K562 (cell line): ENCODE results near the gene MAD1L1. TPM values are rescaled to one million over a fixed set of nuclear protein-coding genes. Genes with fewer than 3 reads are reported as not detected.

ENCODE experiments used
- ATAC-seq: fragments of 200-7000 bp; cut with Tn5 transposase; 3 replicates; pipeline ENCODE4 v1.9.1; 2020; ENCODE audit warnings: moderate library complexity
- BruUV-seq: library from RNA; stranded (reverse); fragments of 400-500 nt; replicated peaks from 2 replicates; lab custom pipeline; 2021; lab: Mats Ljungman, UMichigan
- CTCF ChIA-PET: fragments of 300-600 bp; formaldehyde crosslinking; extraction: SDS; loops from one replicate; lab custom pipeline; 2021; ENCODE audit warnings: low intra/inter-chr PET ratio; lab: Yijun Ruan, JAX
- POLR2A ChIA-PET: fragments of 300-600, 350-650 bp; sonication (Branson Sonifier 250); formaldehyde crosslinking; extraction: SDS; loops from one replicate; lab custom pipeline; 2021; ENCODE audit warnings: antibody characterized with exemption, inconsistent platforms; lab: Yijun Ruan, JAX
- DNase-seq, 4 experiments: peaks; one replicate each; pipeline versions ENCODE4 v3.0.0 to v3.0.0-alpha.2; 2011 to 2018; ENCODE audit warnings: low spot score in 3 of 4, mixed read lengths in 3 of 4; ENCODE audit errors: extremely low read depth in 1 of 4
- FAIRE-seq: peaks from 2 replicates; lab custom pipeline; 2011; peaks lifted over from hg19 to GRCh38; lab: Jason Lieb, UNC
- H2AFZ ChIP-seq: 2 replicates; pipeline ENCODE4 v1.6.0; 2011; ENCODE audit warnings: low read depth, low read length, control low read depth, inconsistent platforms
- H3K27ac ChIP-seq: fragments of 200-600 bp; 3 replicates; pipeline ENCODE4 v1.8.0; 2011; ENCODE audit warnings: low read depth, mild to moderate bottlenecking, control low read depth, inconsistent platforms, low read length, moderate library complexity, mixed read lengths; ENCODE audit errors: extremely low read depth
- H3K27me3 ChIP-seq, 2 experiments: fragments of 300-600 bp in 1 of 2; 2 replicates in 1 of 2; 3 replicates in 1 of 2; pipeline versions ENCODE4 v1.6.0 to v1.8.0; 2011; ENCODE audit warnings: inconsistent platforms in 2 of 2, low read length in 2 of 2, mild to moderate bottlenecking in 1 of 2, mixed read lengths in 1 of 2, moderate library complexity in 1 of 2; ENCODE audit not compliant: control insufficient read depth in 2 of 2, insufficient read depth in 2 of 2
- H3K36me3 ChIP-seq: fragments of 300-600 bp; 3 replicates; pipeline ENCODE4 v1.8.0; 2011; ENCODE audit warnings: mild to moderate bottlenecking, low read length, inconsistent platforms; ENCODE audit not compliant: control insufficient read depth, insufficient read depth
- H3K4me1 ChIP-seq, 2 experiments: fragments of 200-600 bp in 1 of 2; replicated peaks in 1 of 2; 2 replicates in 1 of 2; 3 replicates in 1 of 2; pipeline versions ENCODE4 v1.5.1 to v1.8.0; 2011; ENCODE audit warnings: inconsistent platforms in 2 of 2, low read length in 2 of 2, mild to moderate bottlenecking in 1 of 2, mixed read lengths in 1 of 2, moderate library complexity in 1 of 2; ENCODE audit not compliant: control insufficient read depth in 2 of 2, insufficient read depth in 2 of 2
- H3K4me2 ChIP-seq: 2 replicates; pipeline ENCODE4 v1.6.1; 2011; ENCODE audit warnings: low read length, control low read depth, inconsistent platforms, mixed read lengths; ENCODE audit not compliant: insufficient read depth
- H3K4me3 ChIP-seq: fragments of 200-600 bp; sonication (generic), shearing (Covaris generic); 2 replicates; pipeline ENCODE4 v1.5.1; 2016; ENCODE audit warnings: control low read depth, inconsistent platforms
- H3K79me2 ChIP-seq: fragments of 200-600 bp; 3 replicates; pipeline ENCODE4 v1.8.0; 2011; ENCODE audit warnings: low read length, inconsistent platforms; ENCODE audit not compliant: control insufficient read depth, insufficient read depth
- H3K9ac ChIP-seq, 2 experiments: 2 replicates each; pipeline versions ENCODE4 v1.6.0 to v1.6.1; 2011; ENCODE audit warnings: low read depth in 2 of 2, low read length in 2 of 2, control low read depth in 1 of 2, inconsistent platforms in 1 of 2, mild to moderate bottlenecking in 1 of 2, mixed read lengths in 1 of 2; ENCODE audit not compliant: insufficient read depth in 1 of 2
- H3K9me1 ChIP-seq: one replicate; pipeline ENCODE4 v1.6.0; 2011; ENCODE audit warnings: inconsistent platforms, mild to moderate bottlenecking, low read length, moderate library complexity; ENCODE audit not compliant: control insufficient read depth, insufficient read depth
- H3K9me3 ChIP-seq: replicated peaks from 2 replicates; pipeline ENCODE4 v1.5.1; 2011; ENCODE audit warnings: low read depth, low read length, inconsistent platforms; ENCODE audit not compliant: control insufficient read depth, insufficient read depth
- H4K20me1 ChIP-seq: replicated peaks from 2 replicates; pipeline ENCODE4 v1.6.1; 2011; ENCODE audit warnings: low read length, inconsistent platforms, mixed read lengths; ENCODE audit not compliant: control insufficient read depth, insufficient read depth
- ATF1 ChIP-seq, 2 experiments: fragments of 450-650 bp in 1 of 2; IDR thresholded peaks; 2 replicates each; pipeline ENCODE4 v1.6.1; 2016; ENCODE audit warnings: missing compliant biosample characterization in 1 of 2, missing genetic modification characterization in 1 of 2
- ATF4 ChIP-seq: fragments of 450-650 bp; formaldehyde crosslinking; IDR thresholded peaks from 2 replicates; pipeline ENCODE4 v1.4.0; 2022; ENCODE audit warnings: mild to moderate bottlenecking, moderate library complexity
- BHLHE40 ChIP-seq: IDR thresholded peaks from 2 replicates; pipeline ENCODE4 v1.6.1; 2011; ENCODE audit warnings: low read length, improper control_type of control experiment
- CBX1 ChIP-seq: sonication (generic); IDR thresholded peaks from 2 replicates; pipeline ENCODE4 v1.6.1; 2016; ENCODE audit warnings: antibody characterized with exemption, low read depth, mild to moderate bottlenecking
- ETS1 ChIP-seq: conservative IDR thresholded peaks from 2 replicates; pipeline ENCODE4 v1.6.1; 2011; ENCODE audit warnings: low read depth, mild to moderate bottlenecking, low read length; ENCODE audit not compliant: control insufficient read depth
- HDAC3 ChIP-seq: fragments of 450-650 bp; IDR thresholded peaks from 2 replicates; pipeline ENCODE4 v1.6.1; 2018; ENCODE audit warnings: borderline replicate concordance, mild to moderate bottlenecking, moderate library complexity; ENCODE audit not compliant: partially characterized antibody
- MIER1 ChIP-seq: fragments of 450-650 bp; IDR thresholded peaks from 2 replicates; pipeline ENCODE4 v1.6.1; 2016; ENCODE audit warnings: antibody characterized with exemption, mild to moderate bottlenecking, low read depth
- ZNF174 ChIP-seq: fragments of 250-450 bp; sonication (Bioruptor Pico); IDR thresholded peaks from 2 replicates; pipeline ENCODE4 v1.4.0; 2020; ENCODE audit warnings: mild to moderate bottlenecking
- ZNF263 ChIP-seq: sonication (generic); formaldehyde crosslinking; IDR thresholded peaks from 2 replicates; pipeline ENCODE4 v1.8.0; 2022; ENCODE audit warnings: mild to moderate bottlenecking, missing genetic modification reagents, borderline replicate concordance
- ZNF740 ChIP-seq, 3 experiments: fragments of 200-800 bp in 1 of 3; sonication (Bioruptor generic) in 1 of 3; sonication (generic) in 1 of 3; formaldehyde crosslinking in 1 of 3; IDR thresholded peaks; 2 replicates each; pipeline versions ENCODE4 v1.6.1 to v1.8.0; 2016 to 2022; ENCODE audit warnings: mild to moderate bottlenecking in 2 of 3, missing compliant biosample characterization in 2 of 3, missing genetic modification characterization in 2 of 3, missing genetic modification reagents in 1 of 3
- WGBS: fragments of 100-300 bp; shearing (Covaris generic); methylation state at CpG from one replicate; pipeline ENCODE4 v1.1.6; 2016; ENCODE audit warnings: low coverage, mixed read lengths; ENCODE audit not compliant: insufficient coverage; ENCODE audit errors: missing lambda C conversion rate; 5-methylcytosine and 5-hydroxymethylcytosine counted together
- in situ Hi-C: fragments of 300-500 bp; cut with MboI; formaldehyde crosslinking; loops from 4 replicates; pipeline ENCODE4 v1.15.0; 2018; ENCODE audit warnings: inconsistent platforms, mixed read lengths
- intact Hi-C: fragments of 100-400 bp; cut with micrococcal nuclease; formaldehyde crosslinking; loops from 2 replicates; pipeline ENCODE4 v1.14.2; 2022
- polyA plus RNA-seq, 8 experiments: library from polyadenylated mRNA; depleted of rRNA in 4 of 8; stranded (reverse) in 5 of 8; unstranded in 3 of 8; fragments of >200 nt; fragmentation: Nextera tagmentation in 2 of 8; fragmentation: Illumina TruSeq in 1 of 8; extraction: Ambion mirVana in 2 of 8; extraction: Trizol in 1 of 8; gene quantifications; 2 replicates each; pipeline versions ENCODE4 v1.2.1 to v1.2.3, GENCODE V29; 2011 to 2014; ENCODE audit warnings: inconsistent platforms in 1 of 8, missing spikeins in 1 of 8
- total RNA-seq, 7 experiments: library from RNA; depleted of rRNA in 6 of 7; stranded (reverse); fragments of >200 nt in 6 of 7; fragmentation: Illumina TruSeq in 2 of 7; extraction: Trizol in 2 of 7; gene quantifications; 2 replicates each; pipeline versions ENCODE4 v1.2.1 to v1.2.3, GENCODE V29; 2011 to 2021; ENCODE audit warnings: low replicate concordance in 1 of 7

The MAD1L1 gene
- total and polyA plus RNA-seq, 9 of the 15 experiments (the other 6 are each of a cell fraction or from before 2014, with no cell fraction given) = 1.7 to 89.7 (median 18.0) TPM

- TF ChIP-seq ATF4 (no peak), BHLHE40 (no peak)
Observed at GRCh38 chr7:1872191-1873069, 360.3 kb downstream of the MAD1L1 start (continued).

GRCh38 chr7:1869452-1870130 is 363.2 kb downstream of the MAD1L1 start:
- intact Hi-C loops = no loop called here

More at GRCh38 chr7:1869452-1870130, 363.2 kb downstream of the MAD1L1 start:
- WGBS = 92% methylated on average over 21 of the region's 28 CpGs
- DNase-seq (no peak), ATAC-seq (no peak), FAIRE-seq (no peak)
- H3K9me1 ChIP-seq = peaks cover 2% of the 10 kb centered on the region
- no peak for TF ChIP-seq ATF1 (CRISPR knock-in tag; IDR thresholded peaks at IDR 0.05)
- no peak for TF ChIP-seq ATF1 (tag; IDR thresholded peaks at IDR 0.05)
- no peak for TF ChIP-seq HDAC3
- no peak for TF ChIP-seq ZNF740 (CRISPR knock-in tag; IDR thresholded peaks at IDR 0.05)
- no peak for TF ChIP-seq ZNF740 (tag; IDR thresholded peaks at IDR 0.05)
- no peak for TF ChIP-seq ZNF174 (CRISPR knock-in tag)
- no peak for TF ChIP-seq ETS1
- TF ChIP-seq CBX1 = no peak
- TF ChIP-seq MIER1 = no peak
- TF ChIP-seq ZNF263 (CRISPR knock-in tag) = no peak
- no peak overlapping the region for H3K27ac ChIP-seq
- peaks cover 3% of the 10 kb centered on the region; the same call in 1 of the 3 replicates for H3K36me3 ChIP-seq
- ChIA-PET CTCF (no interaction called here), POLR2A (interaction anchor here (0.6 to 0.7 kb wide), 2 partner anchors 13 to 80 kb away, joined by 3 read pairs; no protein-coding TSS in a partner anchor)
- H3K9ac ChIP-seq = no peak overlapping the region
- H3K79me2 ChIP-seq = no peaks in the 10 kb centered on the region
- BruUV-seq = no TSS peak
- no peak overlapping the region for H3K4me3 ChIP-seq
- no peak overlapping the region for H2AFZ ChIP-seq
- no peaks in the 10 kb centered on the region for H4K20me1 ChIP-seq
- H3K4me2 ChIP-seq = no peak overlapping the region
- in situ Hi-C loops = no loop called here
- no peaks in the 10 kb centered on the region for H3K27me3 ChIP-seq
- no peaks in the 10 kb centered on the region for H3K9me3 ChIP-seq
- H3K4me1 ChIP-seq = peaks cover 4 to 77% of the 10 kb centered on the region in 2 experiments
